Muscle layer of colon (tissue), 2 donors: ENCODE data around the gene TNPO3.
"Not testable (repeated sequence)": the region's sequence is repeated elsewhere in the genome, so short reads cannot be mapped to it uniquely, and the experiment has no call there.

Source experiments
- H3K27ac ChIP-seq: one replicate; pipeline ENCODE4 v1.7.0; 2013; ENCODE audit warnings: low read depth, mild to moderate bottlenecking, low read length, moderate library complexity
- H3K27me3 ChIP-seq, 2 donors: one replicate each; pipeline ENCODE4 v1.7.0; 2013; ENCODE audit warnings: low read length in 2 of 2, mild to moderate bottlenecking in 2 of 2; ENCODE audit not compliant: insufficient read depth in 2 of 2, control insufficient read depth in 1 of 2
- H3K36me3 ChIP-seq: one replicate; pipeline ENCODE4 v1.7.0; 2013; ENCODE audit warnings: mild to moderate bottlenecking, low read length; ENCODE audit not compliant: insufficient read depth
- H3K4me1 ChIP-seq: one replicate; pipeline ENCODE4 v1.7.0; 2013; ENCODE audit warnings: mild to moderate bottlenecking, low read length; ENCODE audit not compliant: insufficient read depth
- H3K4me3 ChIP-seq, 2 donors: one replicate each; pipeline ENCODE4 v1.7.0; 2013; ENCODE audit warnings: low read length in 2 of 2, low read depth in 1 of 2, mild to moderate bottlenecking in 1 of 2, moderate library complexity in 1 of 2
- H3K9ac ChIP-seq: one replicate; pipeline ENCODE4 v1.7.0; 2013; ENCODE audit warnings: low read length
- H3K9me3 ChIP-seq: one replicate; pipeline ENCODE4 v1.7.0; 2013; ENCODE audit warnings: mild to moderate bottlenecking, low read length
- donor health status: abdominal sarcoma.
- donor health status: Adenocarcinoma of cecum.

Gene TNPO3

DNA sequence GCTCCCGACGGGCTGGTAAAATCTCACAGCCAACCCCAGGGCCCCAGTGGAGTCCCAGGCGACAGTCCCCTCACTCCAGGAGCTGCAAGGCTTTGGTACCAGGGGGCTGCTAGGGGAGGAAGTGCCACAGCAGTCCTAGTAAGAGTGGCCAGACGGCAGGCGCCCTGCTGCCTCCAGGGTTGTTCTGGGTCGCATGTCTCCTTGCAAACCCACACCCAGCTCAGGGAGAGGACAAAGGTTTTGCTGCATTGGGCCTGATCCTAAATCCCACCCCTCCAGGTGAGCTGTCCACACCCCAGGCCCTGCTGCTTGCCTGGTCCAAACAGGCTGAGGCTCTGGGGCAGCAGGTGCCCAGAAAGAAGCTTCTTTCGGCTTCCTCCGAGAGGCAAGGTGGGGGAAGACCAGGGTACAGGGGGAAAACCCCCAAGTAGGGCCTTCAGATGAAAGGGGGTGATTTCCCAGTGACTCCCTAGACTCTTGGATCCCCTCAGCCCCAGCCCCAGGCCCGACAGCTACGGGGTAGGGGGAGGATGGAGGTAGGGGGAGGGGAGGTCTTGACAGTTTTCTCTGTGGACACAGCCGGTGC, 140.3 kb downstream of the TNPO3 start:
- Histone ChIP-seq H3K4me3 (no peak overlapping the region), H3K9me3 (no peaks in the 10 kb centered on the region), H3K27me3 (peaks cover 0 to 38% of the 10 kb centered on the region in 2 donors), H3K4me1 (peaks cover 12% of the 10 kb centered on the region), H3K27ac (no peak overlapping the region), H3K9ac (no peak overlapping the region), H3K36me3 (no peaks in the 10 kb centered on the region)

DNA sequence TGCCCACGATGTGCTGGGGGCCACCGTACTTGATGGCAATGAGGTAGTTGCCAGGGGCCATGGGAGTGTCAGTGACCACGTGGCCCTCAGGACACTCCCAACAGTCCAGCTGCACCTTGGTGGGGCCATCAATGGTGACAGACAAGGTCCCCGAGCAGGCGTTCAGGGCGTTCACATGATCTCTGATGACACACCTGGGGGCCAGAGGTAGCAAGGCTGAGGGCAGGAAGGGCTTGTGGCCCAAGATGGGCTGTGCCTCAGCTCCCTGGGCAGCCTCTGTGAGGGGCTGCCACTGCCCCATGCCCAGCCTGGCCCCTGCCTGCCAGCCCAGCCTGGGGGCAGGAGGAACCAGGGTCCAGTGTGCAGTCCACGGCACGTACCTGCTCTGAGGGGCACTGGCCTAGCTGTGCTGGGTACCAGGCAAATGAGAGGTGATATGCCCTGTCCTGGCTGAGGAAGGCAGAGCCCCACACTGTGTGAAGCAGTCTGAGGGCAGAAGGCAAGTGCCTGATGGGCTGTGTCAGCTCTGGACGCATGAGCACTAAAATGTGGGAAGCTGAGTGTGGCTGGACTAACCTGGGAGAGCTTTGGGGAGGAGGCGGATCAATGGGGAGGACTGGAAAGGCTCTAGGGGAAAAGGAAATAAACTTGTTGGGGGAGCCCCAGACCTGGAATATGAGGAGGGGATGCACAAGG, 140.9 kb downstream of the TNPO3 start:
- Histone ChIP-seq H3K4me3 (no peak overlapping the region), H3K27ac (no peak overlapping the region), H3K27me3 (peaks cover 0 to 44% of the 10 kb centered on the region in 2 donors), H3K9ac (no peak overlapping the region), H3K4me1 (peaks cover 16% of the 10 kb centered on the region), H3K9me3 (no peaks in the 10 kb centered on the region), H3K36me3 (no peaks in the 10 kb centered on the region)

DNA sequence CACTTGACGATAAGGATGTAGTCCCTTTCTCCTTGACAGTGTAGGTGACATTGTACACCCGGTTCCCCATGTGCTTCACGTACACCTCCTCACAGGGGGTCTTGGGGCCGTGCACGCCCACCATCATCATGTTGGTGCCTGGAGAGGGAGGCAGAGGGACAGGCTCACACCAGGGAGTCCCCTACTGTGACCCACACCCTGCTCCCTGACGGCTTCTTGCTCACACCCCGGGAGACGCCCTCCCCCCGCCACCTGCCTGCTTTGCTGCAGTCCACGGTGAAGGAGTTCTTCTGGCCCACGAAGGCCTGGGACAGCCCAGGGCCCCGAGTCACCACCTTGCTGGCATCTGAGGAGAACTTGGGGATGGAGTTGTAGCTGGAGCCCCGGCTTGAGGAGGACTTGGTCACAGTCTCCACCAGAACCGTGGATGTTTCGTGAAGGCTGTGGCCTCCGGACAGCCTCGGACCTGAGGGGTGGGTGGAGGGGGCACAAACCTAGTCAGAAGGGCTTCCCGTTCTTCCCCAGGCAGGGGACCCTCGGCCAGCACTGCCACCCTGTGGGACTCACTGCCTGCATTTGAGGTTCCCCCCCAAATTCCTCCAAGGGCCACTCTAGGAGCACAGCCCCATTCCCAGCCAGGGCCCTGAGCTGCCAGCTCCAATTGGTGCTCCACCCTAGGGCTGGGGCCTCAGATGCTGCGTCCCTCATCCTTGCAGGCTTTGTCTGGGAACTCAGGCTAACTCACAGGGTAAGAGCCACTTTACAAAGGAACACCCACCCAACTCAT, 142.0 kb downstream of the TNPO3 start:
- H3K27ac ChIP-seq, H3K9me3 ChIP-seq, H3K36me3 ChIP-seq, H3K4me3 ChIP-seq, H3K9ac ChIP-seq: not testable (repeated sequence)
- H3K27me3 ChIP-seq: peaks cover 0 to 51% of the 10 kb centered on the region in 2 donors
- peaks cover 16% of the 10 kb centered on the region for H3K4me1 ChIP-seq

DNA sequence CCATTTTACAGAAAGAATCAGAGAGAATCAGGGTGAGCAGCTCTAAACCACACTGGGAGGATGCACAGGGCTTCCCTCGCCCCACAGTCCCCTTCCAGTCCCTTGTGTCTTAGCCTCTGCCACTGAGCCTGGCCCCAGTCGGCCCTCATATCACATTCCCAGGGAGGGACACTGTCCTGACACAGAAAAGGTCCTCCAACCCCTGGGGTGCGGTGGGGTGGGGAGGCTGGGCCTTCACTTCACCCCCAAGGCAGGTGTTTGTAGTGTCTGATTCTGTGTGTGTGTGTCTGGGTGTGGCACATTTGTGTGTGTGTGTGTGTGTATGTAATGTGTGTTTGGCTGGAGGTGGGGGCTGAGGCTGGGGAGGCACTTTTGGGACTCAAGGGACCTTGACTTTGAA, 142.6 kb downstream of the TNPO3 start:
- Histone ChIP-seq H3K9ac (no peak overlapping the region), H3K27ac (no peak overlapping the region), H3K4me1 (peaks cover 16% of the 10 kb centered on the region), H3K27me3 (peaks cover 0 to 52% of the 10 kb centered on the region in 2 donors), H3K4me3 (no peak overlapping the region), H3K9me3 (no peaks in the 10 kb centered on the region), H3K36me3 (no peaks in the 10 kb centered on the region)

DNA sequence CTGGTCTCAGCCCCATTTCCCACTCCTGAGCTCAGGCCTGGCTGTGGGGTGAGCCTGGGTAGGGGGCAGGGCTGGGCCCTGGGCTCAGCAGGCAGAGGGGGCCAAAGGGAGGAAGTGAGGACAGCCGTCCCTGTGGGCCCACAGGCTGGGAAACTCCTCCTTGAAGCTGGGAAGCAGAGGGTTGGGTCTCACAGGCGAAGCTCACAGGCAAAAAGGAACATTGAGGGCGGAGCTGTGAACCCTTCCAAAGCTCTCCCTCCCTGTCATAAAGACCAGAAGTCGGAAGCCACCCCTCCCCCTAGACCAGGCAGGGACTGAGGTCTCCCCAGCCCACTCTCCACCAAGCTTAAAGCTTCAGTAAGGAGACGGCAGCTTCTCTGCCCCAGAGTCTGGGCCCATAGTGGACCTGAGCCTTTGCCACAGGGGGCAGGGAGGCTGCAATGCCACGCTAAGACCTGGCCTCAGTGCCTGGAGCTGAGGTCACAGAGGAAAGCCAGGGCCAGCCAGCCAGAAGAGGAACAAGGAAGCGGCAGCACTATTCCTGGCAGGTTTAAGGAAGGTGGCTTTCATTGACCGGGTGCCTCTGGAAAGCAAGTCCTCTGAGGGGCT, 143.4 kb downstream of the TNPO3 start:
- peaks cover 0 to 54% of the 10 kb centered on the region in 2 donors for H3K27me3 ChIP-seq
- H3K4me1 ChIP-seq: peaks cover 16% of the 10 kb centered on the region
- H3K9ac ChIP-seq: no peak overlapping the region
- H3K9me3 ChIP-seq: no peaks in the 10 kb centered on the region
- no peak overlapping the region for H3K27ac ChIP-seq
- H3K36me3 ChIP-seq: no peaks in the 10 kb centered on the region
- no peak overlapping the region for H3K4me3 ChIP-seq

DNA sequence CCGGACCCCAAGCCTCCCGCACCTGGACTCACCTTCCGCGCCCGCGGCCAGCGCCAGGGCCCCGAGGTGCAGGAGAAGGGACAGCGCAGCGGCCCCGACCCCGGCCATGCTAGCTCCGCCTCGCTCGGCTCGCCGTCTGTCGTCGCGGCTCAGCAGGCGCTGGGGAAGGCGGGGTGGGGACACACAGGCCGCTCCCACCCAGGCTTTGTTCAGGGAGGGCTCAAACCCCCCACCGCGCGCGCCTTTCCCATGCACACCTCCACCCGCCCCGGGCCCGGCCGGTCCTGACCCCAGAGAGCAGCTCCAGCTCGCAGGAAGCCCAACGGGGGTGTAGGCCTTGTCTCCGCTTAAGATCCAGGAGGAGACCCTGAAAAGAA, 144.4 kb downstream of the TNPO3 start, which contains the start of gene KCP:
Gene KCP, minus strand, starts transcription at position 141 of the 377 bp plus-strand sequence. Its CDS starts 33 bp downstream, at position 108.
- no peaks in the 10 kb centered on the region for H3K9me3 ChIP-seq
- H3K27me3 ChIP-seq: peaks cover 0 to 46% of the 10 kb centered on the region in 2 donors
- no peaks in the 10 kb centered on the region for H3K36me3 ChIP-seq
- no peak within 1 kb of the TSS for H3K27ac ChIP-seq
- peaks cover 15% of the 10 kb centered on the region for H3K4me1 ChIP-seq
- no peak within 1 kb of the TSS for H3K9ac ChIP-seq
- peak within 1 kb of the TSS; percentile 22 to 29 for H3K4me3 ChIP-seq

DNA sequence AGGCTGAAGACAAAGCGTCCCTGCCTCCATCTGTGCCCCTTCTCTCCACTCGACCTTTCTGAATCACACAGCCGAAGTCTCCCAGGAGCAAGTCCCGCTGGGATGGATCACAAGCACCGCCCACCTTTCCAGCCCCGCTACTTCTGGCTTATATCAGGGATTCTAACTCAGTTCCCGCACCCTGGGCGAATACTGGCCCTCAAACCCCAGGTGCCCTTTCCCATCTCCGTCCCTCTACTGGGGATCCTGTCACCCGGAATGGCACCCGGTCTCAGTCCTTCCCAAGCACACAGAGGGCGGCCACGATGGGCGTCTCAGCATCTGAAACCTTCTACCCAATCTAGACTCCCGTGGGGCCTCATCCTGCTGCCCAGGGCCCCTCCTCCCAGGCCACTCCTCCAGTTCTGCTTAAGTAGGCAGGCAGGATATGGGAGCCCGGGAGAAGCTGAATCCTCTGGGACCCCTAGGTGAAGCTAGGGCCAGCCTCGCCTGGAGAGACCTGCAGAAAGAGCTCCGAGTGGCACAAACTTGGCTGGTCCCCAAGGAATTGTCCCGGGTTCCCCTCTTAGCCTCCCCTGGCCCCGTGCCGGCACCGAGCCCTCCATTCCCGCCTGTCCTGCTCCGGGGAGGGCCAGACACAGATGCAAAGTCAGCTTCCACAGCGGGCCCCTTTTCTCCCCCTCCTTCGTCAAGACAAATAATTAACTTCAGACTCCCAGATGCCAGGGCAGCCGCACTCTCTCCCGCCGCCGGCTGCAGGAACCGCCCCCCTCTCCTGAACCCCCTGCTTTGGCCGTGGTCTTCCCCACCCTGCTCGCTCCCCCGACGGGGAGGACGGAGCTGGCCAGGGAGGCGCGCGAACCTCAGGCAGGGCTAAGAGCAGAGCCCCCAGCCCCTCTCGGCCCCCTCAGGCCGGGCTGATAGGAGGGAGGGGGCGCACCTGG, 145.0 kb downstream of the TNPO3 start:
- H3K36me3 ChIP-seq: no peaks in the 10 kb centered on the region
- H3K9me3 ChIP-seq: no peaks in the 10 kb centered on the region
- H3K27ac ChIP-seq: no peak overlapping the region
- no peak overlapping the region for H3K9ac ChIP-seq
- H3K4me1 ChIP-seq: peaks cover 12% of the 10 kb centered on the region
- peaks cover 0 to 42% of the 10 kb centered on the region in 2 donors for H3K27me3 ChIP-seq
- H3K4me3 ChIP-seq: peak overlapping the region; percentile 22 to 29

DNA sequence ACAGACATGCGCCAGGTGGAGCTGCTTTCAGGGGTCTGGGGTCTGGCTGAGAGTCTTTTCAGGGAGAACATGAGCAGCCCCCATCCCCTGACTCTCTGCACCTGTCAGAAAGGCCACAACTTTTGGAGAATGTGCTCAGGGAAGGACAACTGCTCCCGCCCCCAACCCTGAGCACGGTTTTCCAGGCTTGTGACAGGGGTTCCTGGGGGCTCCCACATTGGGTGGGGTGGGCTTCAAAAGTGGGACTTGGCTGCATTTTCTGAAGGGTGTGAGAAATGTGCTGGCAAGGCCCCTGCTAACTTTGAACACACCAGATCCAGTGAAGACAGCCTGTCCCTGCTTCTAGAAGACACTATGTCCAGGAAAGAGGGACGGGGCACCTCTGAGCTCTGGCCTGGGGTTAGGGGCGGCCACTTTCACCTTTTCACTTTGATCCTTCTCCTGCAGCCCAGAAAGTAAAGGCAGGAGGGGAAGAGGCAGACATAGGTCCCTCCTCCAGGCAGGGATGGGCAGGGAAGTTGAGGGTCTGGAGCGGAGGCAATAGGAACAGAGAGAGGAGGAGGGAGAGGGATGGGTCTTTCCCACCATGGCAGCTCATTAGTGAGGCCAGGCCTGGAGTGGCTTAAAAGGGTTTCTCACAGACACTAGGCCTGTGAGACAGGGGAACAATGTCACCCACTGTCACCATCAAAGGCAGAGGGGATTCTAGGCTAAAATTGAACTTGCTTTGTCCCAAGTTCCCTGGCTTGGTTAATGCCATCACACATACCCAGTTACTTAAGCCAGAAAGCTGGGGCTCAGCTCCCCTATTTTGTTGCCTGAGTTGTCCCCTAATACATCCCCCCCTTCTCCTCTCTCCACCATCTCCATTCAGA, 145.9 kb downstream of the TNPO3 start:
- no peaks in the 10 kb centered on the region for H3K36me3 ChIP-seq
- H3K4me1 ChIP-seq: peaks cover 12% of the 10 kb centered on the region
- no peaks in the 10 kb centered on the region for H3K9me3 ChIP-seq
- no peak overlapping the region for H3K4me3 ChIP-seq
- no peak overlapping the region for H3K27ac ChIP-seq
- no peak overlapping the region for H3K9ac ChIP-seq
- peaks cover 0 to 32% of the 10 kb centered on the region in 2 donors for H3K27me3 ChIP-seq

DNA sequence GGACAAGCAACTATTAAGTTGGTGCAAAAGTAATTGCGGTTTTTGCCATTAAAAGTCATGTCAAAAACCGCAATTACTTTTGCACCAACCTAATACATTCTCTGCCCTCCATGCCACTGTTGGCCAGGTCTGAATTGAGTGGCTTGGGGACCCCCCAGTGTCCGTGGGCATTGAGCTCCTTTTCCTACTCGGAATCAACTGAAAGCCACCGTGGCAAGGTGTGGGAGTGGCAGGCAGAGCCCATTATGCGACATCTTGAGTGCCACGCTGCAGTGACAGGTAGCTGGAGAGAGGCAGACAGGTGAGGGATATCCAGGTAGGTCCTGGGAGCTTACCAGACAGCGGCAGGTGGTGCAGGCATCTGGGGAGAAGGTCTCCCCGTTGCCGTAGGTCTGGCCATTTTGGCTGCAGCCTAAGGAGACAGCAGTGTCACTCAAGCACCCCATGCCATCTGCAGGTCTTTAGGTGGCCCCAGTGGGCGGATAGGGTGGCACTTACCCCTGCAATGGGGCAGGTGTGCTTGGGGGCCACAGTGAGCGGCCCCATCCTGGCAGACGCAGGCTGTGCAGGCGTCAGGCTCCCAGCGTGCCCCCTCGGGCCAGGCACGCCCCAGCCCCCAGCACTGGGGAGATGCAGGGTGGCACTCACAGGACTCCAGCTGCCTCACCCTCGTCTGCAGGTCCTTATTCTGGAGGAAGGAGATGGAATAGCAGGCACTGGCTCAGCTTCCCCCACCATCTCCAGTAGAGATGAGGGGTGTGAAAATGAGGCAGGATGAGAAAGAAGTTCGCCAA, 147.9 kb downstream of the TNPO3 start:
- Histone ChIP-seq H3K27ac (no peak overlapping the region), H3K9me3 (no peaks in the 10 kb centered on the region), H3K9ac (no peak overlapping the region), H3K4me3 (no peak overlapping the region), H3K4me1 (peaks cover 12% of the 10 kb centered on the region), H3K36me3 (no peaks in the 10 kb centered on the region), H3K27me3 (peaks cover 0 to 30% of the 10 kb centered on the region in 2 donors)
